ENCODE measurements around the gene STEAP4.

The STEAP4 gene

DNA sequence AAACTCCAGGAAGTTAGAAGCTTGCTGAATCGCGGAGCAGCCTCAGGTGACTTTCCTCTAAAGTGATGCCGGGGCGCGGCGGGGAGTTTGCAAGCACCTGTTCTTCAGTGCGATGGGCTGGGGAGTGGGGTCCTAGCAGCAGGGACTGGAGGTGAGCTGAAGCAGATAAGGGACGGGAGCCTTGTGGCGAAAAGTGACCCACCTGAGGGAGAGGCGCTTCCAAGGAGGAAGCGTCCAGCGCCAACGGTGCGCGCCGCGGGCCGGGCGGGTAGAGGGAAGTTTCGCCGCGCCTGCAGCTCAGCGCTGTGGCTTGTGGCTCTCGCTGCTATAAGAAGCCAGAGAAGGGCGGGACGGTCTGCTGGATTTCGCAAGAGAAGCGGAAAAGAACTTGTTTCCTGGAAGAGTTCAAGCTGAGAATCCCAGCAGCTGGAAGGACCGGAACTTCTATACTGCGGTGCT, at the start of gene STEAP4:
Gene STEAP4, minus strand, starts transcription at position 305 of the 459 bp plus-strand sequence. CDS start 22,625 bp downstream, outside the sequence.
- DNase-seq: no peak

- DNase-seq: no peak
Measured at GRCh38 chr7:88355011-88355410, 48.3 kb upstream of the STEAP4 start.

- DNase-seq: no peak
Measured at GRCh38 chr7:88350118-88350517, 43.4 kb upstream of the STEAP4 start.

DNA sequence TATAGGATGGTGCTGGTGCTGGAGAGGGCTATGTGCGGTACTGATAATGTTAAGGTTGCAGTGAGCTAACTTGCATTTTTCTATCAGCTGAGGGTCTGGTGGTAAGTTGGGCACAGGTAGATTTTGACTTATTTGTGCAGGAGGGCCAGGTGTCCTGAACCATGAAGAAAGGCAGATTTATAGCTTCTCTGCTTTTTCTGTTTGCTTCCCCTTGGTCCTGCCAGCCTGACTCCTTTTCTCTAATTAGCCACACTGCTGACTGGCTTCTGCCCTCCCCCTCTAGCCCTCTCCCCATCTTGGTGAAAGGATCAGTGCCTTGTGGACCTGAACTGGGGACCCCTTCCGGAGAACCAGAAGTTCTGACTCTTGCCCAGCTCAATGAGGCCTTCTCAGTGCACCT, 40.8 kb upstream of the STEAP4 start:
- no peak for DNase-seq

- no peak for DNase-seq
Measured at GRCh38 chr7:88347090-88347489, 40.4 kb upstream of the STEAP4 start.

GRCh38 chr7:88346357-88346756, 39.7 kb upstream of the STEAP4 start:
- DNase-seq: no peak

DNA sequence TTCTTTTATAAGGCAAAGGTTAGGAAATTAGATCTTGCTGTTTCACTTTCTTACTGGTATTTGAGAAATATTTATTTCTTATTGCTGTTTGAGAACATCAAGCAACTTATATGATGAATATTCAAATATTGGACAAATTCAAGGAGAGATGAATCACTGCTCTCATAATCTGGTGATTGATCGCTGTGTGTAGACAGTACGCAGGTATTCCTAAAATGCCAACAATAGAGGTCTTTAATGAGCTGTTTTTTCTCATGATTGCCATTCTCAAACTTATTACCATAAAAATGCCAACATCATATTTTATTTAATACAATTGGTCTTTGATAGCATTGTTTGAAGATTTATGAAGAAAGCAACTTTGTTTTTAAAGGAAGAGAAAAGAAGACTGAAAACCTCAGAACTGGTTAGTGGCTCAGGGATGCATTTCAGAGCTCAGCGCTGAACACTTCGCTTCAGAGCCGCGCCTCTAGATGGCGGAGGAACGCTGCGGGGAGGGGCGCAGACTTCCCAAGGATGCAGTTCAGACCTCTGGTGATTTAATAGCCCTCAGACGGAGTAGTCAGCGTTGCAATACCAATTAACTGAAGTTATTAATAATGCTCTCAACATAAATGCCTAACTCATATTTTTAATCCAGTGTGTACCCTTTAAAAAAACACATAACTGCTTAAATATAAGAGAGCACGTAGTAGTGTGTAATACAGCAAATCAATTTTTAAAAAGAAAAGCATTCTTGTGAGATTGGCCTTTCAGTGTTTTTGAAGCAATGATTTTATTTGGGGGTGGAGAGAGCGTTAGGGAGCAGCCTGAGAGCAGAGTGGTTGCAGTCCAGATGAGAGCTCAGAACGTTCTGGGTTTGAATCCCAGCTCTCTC, 38.5 kb upstream of the STEAP4 start:
- DNase-seq: no peak

DNA sequence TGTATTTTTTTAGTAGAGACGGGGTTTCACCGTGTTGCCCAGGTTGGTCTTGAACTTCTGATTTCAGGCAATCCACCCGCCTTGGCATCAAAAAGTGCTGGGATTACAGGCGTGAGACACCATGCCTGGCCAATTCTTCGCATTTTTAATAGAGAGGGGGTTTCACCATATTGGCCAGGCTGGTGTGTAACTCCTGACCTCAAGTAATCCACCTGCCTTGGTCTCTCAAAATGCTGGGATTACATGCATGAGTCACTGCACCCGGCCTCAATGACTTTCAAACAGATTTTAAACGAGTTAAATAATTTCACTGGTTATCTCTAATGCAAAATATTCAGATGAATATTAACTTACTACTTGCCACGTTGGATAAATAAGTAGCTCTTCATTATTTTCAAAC, 37.6 kb upstream of the STEAP4 start:
- no peak for DNase-seq

DNA sequence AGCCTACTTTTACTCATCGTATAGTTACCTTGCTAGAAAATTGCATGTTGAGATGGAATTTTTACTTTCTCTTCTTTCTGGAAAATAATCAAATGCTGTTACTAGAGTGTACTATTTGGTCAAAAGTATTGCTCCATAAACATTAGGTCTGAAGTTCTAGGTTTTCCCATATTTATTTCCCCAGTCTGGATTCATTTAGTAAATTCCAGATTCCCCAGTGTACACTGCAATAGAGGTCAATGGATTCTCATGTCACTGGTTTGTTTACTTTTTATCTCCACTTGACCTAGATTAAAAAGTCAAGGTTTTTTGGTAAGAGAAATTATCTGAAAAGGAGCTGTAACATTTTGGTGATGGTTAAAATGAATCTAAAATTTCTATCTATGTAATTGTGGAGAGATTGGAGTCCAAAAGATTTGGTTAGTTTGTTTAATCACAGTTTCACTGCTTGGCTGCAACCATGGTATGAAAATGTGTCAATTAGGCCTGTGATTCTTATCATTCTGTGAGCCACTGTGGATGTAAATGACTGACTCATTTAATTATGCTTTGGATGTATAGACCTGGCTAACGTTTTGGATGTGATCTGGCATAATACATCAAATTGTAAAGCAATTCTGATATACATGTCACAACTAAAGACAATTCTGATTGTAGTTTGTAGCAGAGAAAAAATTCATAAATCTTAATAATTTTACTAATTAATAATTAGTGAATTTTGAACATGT, 32.7 kb upstream of the STEAP4 start:
- DNase-seq: no peak

DNA sequence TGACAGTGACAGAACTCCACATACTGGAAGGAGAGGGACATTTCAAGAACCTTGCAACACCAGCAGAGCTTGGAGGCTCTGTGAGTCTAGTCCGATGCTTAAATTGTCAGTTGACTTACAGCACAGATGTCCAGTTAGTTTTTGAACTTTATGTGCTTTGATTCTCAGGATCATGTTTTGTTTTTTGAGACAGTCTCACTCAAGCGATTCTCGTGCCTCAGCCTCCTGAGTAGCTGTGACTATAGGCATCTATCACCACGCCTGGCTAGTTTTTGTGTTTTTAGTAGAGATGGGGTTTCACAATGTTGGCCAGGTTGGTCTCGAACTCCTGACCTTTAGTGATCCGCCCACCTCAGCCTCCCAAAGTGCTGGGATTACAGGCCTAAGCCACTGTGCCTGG, 31.8 kb upstream of the STEAP4 start:
- no peak for DNase-seq

DNA sequence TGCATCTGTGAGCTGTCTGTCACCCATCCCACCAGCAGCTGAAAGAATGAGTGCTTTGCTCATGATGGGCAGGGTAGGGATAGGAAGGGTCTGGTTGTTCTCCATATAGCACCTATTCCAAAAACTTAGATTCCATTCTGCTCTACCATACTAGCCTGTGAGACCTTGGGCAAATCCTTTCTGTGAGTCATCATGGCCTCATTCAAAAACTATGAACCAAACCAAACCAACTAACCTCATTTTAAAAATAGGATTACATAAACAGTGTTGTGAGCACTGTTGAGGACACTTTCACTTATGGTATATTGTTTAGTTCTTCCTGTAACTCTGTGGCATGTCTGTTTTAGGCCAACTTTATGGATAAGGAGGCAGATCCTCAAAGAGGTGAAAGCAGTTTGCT, 30.9 kb upstream of the STEAP4 start:
- DNase-seq: no peak

DNA sequence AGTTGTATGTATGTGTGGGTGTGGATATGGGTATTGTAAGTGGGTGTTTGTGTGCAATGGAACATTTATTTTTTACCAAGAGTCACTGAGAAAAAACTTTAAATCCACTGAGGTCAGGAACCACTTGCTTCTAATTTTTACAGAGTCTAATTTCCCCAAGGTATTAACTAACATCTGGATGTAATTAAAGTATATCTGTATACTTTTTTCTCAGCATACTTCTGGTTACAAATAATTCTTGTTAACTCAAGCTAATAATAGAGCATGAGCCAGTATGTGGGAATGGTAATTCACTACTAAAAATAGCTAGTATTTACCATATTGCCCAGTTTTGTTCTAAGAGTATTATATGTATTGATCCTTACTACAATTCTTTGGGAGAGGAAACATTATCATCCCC, 24.6 kb upstream of the STEAP4 start:
- no peak for DNase-seq

- no peak for DNase-seq
Measured at GRCh38 chr7:88329532-88330463, 23.1 kb upstream of the STEAP4 start.

DNA sequence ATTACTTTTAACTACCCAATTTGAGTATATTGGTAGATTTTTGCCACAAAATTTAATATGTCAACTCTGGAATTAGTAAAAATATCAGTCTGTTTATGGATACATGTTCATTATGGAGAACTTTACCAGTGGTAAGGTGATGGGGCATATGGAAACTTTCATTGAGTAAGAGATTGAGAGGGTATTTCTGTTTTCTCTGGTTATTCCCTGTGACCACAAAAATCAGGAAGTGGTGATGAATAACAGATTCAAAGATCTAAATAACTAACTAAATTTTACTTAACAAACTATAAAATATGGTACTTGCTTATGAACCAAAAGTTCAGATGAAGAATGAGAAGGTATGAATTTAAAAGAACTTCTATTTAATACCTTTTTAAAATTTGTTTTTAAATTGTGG, 22.1 kb upstream of the STEAP4 start:
- DNase-seq: no peak

DNA sequence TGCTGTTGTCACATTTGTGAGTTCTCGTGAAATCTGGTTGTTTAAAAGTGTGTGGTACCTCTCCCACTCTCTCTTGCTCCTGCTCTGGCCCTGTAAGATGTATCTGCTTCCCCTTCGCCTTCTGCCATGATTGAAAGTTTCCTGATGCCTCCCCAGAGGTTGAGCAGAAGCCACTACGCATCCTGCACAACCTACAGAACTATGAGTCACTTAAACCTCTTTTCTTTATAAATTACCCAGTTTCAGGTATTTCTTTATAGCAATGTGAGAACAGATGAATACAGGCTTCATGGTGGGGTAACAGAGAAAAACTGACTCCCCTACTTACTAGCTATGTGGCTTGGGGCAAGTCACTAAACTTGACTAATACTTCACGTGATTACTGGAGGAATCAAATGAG, 18.0 kb upstream of the STEAP4 start:
- DNase-seq: no peak

- DNase-seq: no peak
Measured at GRCh38 chr7:88322151-88322550, 15.5 kb upstream of the STEAP4 start.

DNA sequence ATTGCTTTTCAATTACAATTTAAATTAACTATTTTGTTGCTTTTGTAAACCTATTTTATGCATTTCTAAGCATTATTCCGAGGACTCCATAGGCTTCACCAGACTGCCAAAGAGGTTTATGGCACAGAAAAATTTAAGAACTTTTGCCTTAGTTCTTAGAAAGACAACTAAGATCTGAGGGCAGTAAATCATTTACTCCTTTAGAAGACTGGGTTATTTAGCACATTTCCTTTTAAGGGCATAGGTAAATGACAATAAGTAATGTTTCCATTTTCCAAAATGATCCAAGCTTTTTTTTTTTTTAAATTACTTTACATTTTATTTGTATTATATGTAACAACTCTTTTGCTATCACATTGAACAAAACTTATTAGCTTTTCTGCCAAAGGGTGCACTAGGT, 15.0 kb upstream of the STEAP4 start:
- DNase-seq: no peak

GRCh38 chr7:88318196-88318595, 11.5 kb upstream of the STEAP4 start:
- DNase-seq: no peak

DNA sequence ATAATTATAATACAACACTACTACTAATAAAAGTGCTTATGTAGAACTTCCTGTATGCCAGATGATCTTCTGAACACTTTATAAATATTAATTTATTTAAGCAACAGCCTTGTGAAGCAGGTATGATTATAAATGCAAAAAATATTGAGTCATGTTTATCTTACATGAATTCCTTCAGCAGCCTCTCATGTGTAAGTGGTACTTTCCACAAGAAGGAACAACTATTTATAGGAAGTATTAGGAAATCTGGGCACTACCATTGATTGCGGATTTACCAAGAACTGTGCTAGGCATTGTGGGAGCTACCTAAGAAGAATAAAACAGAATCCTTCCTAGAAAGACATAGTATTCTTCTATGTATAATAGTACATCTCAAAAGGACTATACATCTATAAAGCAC, 10.7 kb upstream of the STEAP4 start:
- no peak for DNase-seq

GRCh38 chr7:88316456-88316855, 9.8 kb upstream of the STEAP4 start:
- DNase-seq: no peak

DNA sequence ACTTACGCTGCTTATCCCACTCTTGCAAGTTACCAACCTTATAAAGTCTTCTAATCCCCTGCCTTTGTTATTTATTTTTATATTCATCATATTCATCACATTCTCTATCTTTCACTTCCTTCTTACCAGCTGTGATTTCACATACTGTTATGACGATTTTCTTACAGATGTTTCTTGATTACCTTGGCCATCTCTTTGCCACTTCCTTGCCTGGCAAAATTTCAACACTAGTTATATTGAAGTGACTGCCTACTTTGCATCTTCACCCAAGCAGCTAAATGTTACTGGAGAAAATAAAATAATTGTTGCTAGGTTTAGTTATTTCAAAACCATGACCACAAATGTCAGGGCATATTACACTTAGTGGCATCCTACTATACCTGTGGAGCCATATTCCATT, 8.8 kb upstream of the STEAP4 start:
- DNase-seq: no peak

DNA sequence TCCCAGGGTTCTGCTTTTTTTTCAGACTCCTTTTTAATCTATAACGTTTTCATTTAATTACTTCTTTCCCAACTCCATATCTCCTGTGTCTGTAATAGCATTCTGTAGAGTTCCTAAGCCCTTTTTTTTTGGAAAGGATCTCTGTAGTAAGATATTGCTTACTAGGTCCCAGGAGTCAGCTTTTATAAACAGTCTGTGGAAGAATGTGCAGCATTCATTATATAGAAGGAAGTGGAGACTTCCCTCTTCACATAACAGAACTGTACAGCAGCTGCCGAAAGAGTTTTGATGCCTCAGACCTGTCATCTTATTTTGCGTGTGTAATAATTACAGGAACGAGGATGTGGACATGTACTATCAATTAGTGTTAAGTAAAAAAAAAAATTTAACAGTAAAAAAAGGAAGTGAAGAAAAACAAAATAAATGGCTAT, 7.4 kb upstream of the STEAP4 start:
- no peak for DNase-seq

- no peak for DNase-seq
Measured at GRCh38 chr7:88312061-88312663, 5.5 kb upstream of the STEAP4 start.
